Activated naive CD4-positive, alpha-beta T cell treated with anti-CD3 and anti-CD28 coated beads, Interleukin-2, amount 50 U/mL, for 16 hours (primary cell): ENCODE measurements around the gene AP3D1.

ENCODE experiments used
- DNase-seq: peaks from one replicate; pipeline ENCODE4 v3.0.0-alpha.2; 2020

The AP3D1 gene

GRCh38 chr19:2180881-2181632 is 29.7 kb upstream of the AP3D1 start:
- DNase-seq = no peak

GRCh38 chr19:2180114-2180513 is 28.7 kb upstream of the AP3D1 start:
- DNase-seq = no peak

GRCh38 chr19:2179095-2179494 is 27.7 kb upstream of the AP3D1 start:
- no peak for DNase-seq

- no peak for DNase-seq
These were observed 25.1 kb upstream of the AP3D1 start for GRCh38 chr19:2176337-2176994.

- no peak for DNase-seq
These were observed 24.4 kb upstream of the AP3D1 start for GRCh38 chr19:2175742-2176141.

- DNase-seq = no peak
These were observed 22.6 kb upstream of the AP3D1 start for GRCh38 chr19:2173767-2174577.

GRCh38 chr19:2173388-2173766 is 22.0 kb upstream of the AP3D1 start:
- no peak for DNase-seq

- DNase-seq = peak; percentile 81
These were observed 20.2 kb upstream of the AP3D1 start for GRCh38 chr19:2171349-2172145.

GRCh38 chr19:2170987-2171348 is 19.6 kb upstream of the AP3D1 start:
- DNase-seq = no peak

GRCh38 chr19:2170219-2170618 is 18.9 kb upstream of the AP3D1 start:
- DNase-seq = no peak

GRCh38 chr19:2168619-2169424 is 17.5 kb upstream of the AP3D1 start:
- DNase-seq = peak; percentile 37

- no peak for DNase-seq
These were observed 16.7 kb upstream of the AP3D1 start for GRCh38 chr19:2167896-2168618.

- DNase-seq = no peak
These were observed 15.7 kb upstream of the AP3D1 start for GRCh38 chr19:2166741-2167738.

- DNase-seq = peak; percentile 46
These were observed 12.9 kb upstream of the AP3D1 start for GRCh38 chr19:2164020-2164998.

- no peak for DNase-seq
These were observed 9.0 kb upstream of the AP3D1 start for GRCh38 chr19:2160379-2160778.

GRCh38 chr19:2157452-2157851 is 6.1 kb upstream of the AP3D1 start:
- no peak for DNase-seq

GRCh38 chr19:2154587-2155075 is 3.3 kb upstream of the AP3D1 start:
- no peak for DNase-seq

- DNase-seq = peak; percentile 25
These were observed 500 bp downstream of the AP3D1 start for GRCh38 chr19:2150794-2151338.
